ENCODE results near the gene EXOC4. TPM values are rescaled to one million over a fixed set of nuclear protein-coding genes. Genes with fewer than 3 reads are reported as not detected.

EXOC4 gene
- total and polyA plus RNA-seq, 2 of the 8 experiments (the other 6 are each of a cell fraction or from before 2014, with no cell fraction given) = 27.0 to 67.3 TPM

DNA sequence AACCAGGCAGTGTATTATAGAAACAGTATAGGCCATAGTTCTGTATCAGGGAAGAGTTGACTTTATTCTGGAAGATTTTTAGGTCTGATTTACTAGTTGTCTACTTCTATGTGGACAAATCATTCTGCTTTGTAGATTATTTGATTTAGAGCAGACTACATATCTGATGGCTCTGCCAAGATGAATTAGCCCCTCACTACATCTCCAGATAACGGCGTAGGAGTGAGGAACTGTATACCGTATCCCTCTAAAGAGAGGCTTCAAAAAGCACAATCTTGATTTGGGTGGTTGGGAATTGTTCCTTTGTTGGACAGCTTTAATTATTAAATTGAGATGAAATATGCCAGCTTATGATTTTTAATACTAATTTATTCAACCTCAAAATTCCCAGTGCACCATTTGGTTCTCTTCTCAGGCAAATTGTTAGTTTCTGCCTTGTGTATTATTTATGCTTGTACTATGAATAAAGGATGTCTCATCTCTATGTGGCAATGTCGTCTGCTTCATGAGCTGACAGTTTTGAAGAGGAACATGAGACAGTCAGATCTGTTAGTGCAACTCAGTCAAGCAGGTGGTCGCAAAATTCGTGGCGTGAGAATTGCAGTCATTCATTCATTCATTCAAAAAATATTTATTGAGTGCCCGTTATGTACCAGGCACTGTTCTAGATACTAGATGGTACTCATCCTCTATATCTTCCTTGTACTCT lies 422.8 kb downstream of the EXOC4 start (continued):
- TF ChIP-seq SAP30 (IDR thresholded peaks at IDR 0.05; ENCODE audit: insufficient read depth, insufficient replicate concordance, low read length) (no peak), KDM5A (IDR thresholded peaks at IDR 0.05; ENCODE audit: low read length) (no peak), ASH2L (IDR thresholded peaks at IDR 0.05; ENCODE audit: low read length) (no peak), RFX5 (IDR thresholded peaks at IDR 0.05; ENCODE audit: borderline replicate concordance, low read depth, low read length) (no peak)
- TF ChIP-seq, protein P1, sequence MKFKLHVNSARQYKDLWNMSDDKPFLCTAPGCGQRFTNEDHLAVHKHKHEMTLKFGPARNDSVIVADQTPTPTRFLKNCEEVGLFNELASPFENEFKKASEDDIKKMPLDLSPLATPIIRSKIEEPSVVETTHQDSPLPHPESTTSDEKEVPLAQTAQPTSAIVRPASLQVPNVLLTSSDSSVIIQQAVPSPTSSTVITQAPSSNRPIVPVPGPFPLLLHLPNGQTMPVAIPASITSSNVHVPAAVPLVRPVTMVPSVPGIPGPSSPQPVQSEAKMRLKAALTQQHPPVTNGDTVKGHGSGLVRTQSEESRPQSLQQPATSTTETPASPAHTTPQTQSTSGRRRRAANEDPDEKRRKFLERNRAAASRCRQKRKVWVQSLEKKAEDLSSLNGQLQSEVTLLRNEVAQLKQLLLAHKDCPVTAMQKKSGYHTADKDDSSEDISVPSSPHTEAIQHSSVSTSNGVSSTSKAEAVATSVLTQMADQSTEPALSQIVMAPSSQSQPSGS (IDR thresholded peaks at IDR 0.05; ENCODE audit: low read length) = no peak
